PC-9 (cell line): Measurements from ENCODE around the gene SLC6A19. TPM values are rescaled to one million over a fixed set of nuclear protein-coding genes. Genes with fewer than 3 reads are reported as not detected.

Experiments
- BruUV-seq: library from RNA; stranded (reverse); fragments of 400-500 nt; replicated peaks from 2 replicates; lab custom pipeline; 2021; lab: Mats Ljungman, UMichigan
- CTCF ChIA-PET: fragments of 300-600 bp; sonication (Branson Sonifier 250); formaldehyde crosslinking; loops from one replicate; lab custom pipeline; 2022; ENCODE audit warnings: antibody characterized with exemption; lab: Charles Lee
- POLR2A ChIA-PET: fragments of 300-600 bp; sonication (Branson Sonifier 250); formaldehyde crosslinking; loops from one replicate; lab custom pipeline; 2022; ENCODE audit warnings: antibody characterized with exemption; ENCODE audit not compliant: unreplicated experiment; lab: Charles Lee
- DNase-seq, 2 experiments: peaks; one replicate each; pipeline versions ENCODE4 v3.0.0 to v3.0.0-alpha.2; 2015 to 2022; ENCODE audit warnings: mixed read lengths in 1 of 2
- H2AFZ ChIP-seq: fragments of 200-600 bp; sonication (generic); 2 replicates; pipeline ENCODE4 v1.8.1; 2017; ENCODE audit warnings: antibody characterized with exemption
- H3F3A ChIP-seq: fragments of 200-600 bp; sonication (generic); 2 replicates; pipeline ENCODE4 v1.8.1; 2017; ENCODE audit warnings: antibody characterized with exemption, mild to moderate bottlenecking, low read depth; ENCODE audit not compliant: insufficient read depth
- H3K27ac ChIP-seq: fragments of 200-600 bp; sonication (generic); 2 replicates; pipeline ENCODE4 v1.6.1; 2016; ENCODE audit warnings: mixed run types
- H3K27me3 ChIP-seq: fragments of 200-600 bp; sonication (generic); 2 replicates; pipeline ENCODE4 v1.6.1; 2016; ENCODE audit warnings: low read depth, mixed run types; ENCODE audit not compliant: insufficient read depth
- H3K36me3 ChIP-seq: fragments of 200-600 bp; sonication (generic); 2 replicates; pipeline ENCODE4 v1.6.1; 2016; ENCODE audit warnings: low read depth, mixed run types
- H3K4me1 ChIP-seq: fragments of 200-600 bp; sonication (generic); replicated peaks from 2 replicates; pipeline ENCODE4 v1.6.1; 2016; ENCODE audit warnings: mixed run types; ENCODE audit not compliant: insufficient read depth
- H3K4me2 ChIP-seq: fragments of 200-600 bp; sonication (generic); 2 replicates; pipeline ENCODE4 v1.6.1; 2017; ENCODE audit warnings: mixed run types
- H3K4me3 ChIP-seq: fragments of 200-600 bp; sonication (generic); 2 replicates; pipeline ENCODE4 v1.6.1; 2016; ENCODE audit warnings: mixed run types
- H3K79me2 ChIP-seq: fragments of 200-600 bp; sonication (generic); 2 replicates; pipeline ENCODE4 v1.6.1; 2017; ENCODE audit warnings: low read depth, mixed run types
- H3K9me2 ChIP-seq: fragments of 200-600 bp; sonication (generic); 2 replicates; pipeline ENCODE4 v1.8.1; 2017; ENCODE audit warnings: mild to moderate bottlenecking; ENCODE audit not compliant: insufficient read depth
- H3K9me3 ChIP-seq: fragments of 200-600 bp; sonication (generic); 2 replicates; pipeline ENCODE4 v1.8.1; 2016; ENCODE audit warnings: low read depth; ENCODE audit not compliant: insufficient read depth
- H4K20me1 ChIP-seq: fragments of 200-600 bp; sonication (generic); 2 replicates; pipeline ENCODE4 v1.8.1; 2017; ENCODE audit not compliant: insufficient read depth
- EZH2 ChIP-seq: fragments of 200-600 bp; sonication (generic); IDR thresholded peaks from 2 replicates; pipeline ENCODE4 v1.8.0; 2017; ENCODE audit warnings: antibody characterized with exemption, low read depth
- intact Hi-C: fragments of 100-400 bp; cut with micrococcal nuclease; formaldehyde crosslinking; loops from one replicate; pipeline ENCODE4 v1.10.0; 2022; ENCODE audit not compliant: unreplicated experiment
- total RNA-seq: library from RNA; stranded (reverse); gene quantifications from 2 replicates; pipeline ENCODE4 v1.2.3, GENCODE V29; 2021
- TF ChIP-seq, protein P1 (sequence below): fragments of 200-600 bp; sonication (generic); conservative IDR thresholded peaks from 2 replicates; pipeline ENCODE4 v1.6.1; 2017; ENCODE audit warnings: mixed run types, antibody characterized with exemption, mild to moderate bottlenecking, moderate library complexity

SLC6A19 gene
- total RNA-seq, 1 experiment from 2014 or later: not detected

DNA sequence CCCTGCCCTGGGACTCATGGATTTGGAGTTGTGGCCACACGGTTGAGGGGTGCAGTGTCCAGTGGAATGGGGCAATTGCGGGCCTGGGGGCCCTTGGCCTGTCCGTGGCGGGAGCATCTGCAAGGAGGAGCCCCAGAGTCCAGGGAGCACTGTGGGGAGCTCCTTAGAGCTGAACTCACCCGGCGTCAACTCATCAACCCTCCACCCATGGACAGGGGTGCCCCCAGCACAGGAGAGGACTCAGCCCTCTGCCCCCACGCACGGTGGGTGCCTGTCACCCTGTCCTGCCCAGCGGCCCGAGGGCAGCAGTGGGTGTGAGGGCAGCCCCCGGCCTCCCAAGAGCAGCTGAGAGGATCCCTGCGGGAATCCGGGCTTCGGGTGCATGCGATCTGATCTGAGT, 23.2 kb downstream of the SLC6A19 start:
- ChIA-PET CTCF (no interaction called here), POLR2A (no interaction called here)
- H4K20me1 ChIP-seq: peaks cover 11% of the 10 kb centered on the region
- H3K9me2 ChIP-seq: no peaks in the 10 kb centered on the region
- DNase-seq: no peak
- no peak overlapping the region for H2AFZ ChIP-seq
- H3K27ac ChIP-seq: no peak overlapping the region
- BruUV-seq: no TSS peak
- H3K27me3 ChIP-seq: peaks cover 96% of the 10 kb centered on the region
- H3K4me2 ChIP-seq: no peak overlapping the region
- H3F3A ChIP-seq: peaks cover 10% of the 10 kb centered on the region
- H3K36me3 ChIP-seq: no peaks in the 10 kb centered on the region
- intact Hi-C loops: no loop called here
- no peak for TF ChIP-seq EZH2
- TF ChIP-seq, protein P1, sequence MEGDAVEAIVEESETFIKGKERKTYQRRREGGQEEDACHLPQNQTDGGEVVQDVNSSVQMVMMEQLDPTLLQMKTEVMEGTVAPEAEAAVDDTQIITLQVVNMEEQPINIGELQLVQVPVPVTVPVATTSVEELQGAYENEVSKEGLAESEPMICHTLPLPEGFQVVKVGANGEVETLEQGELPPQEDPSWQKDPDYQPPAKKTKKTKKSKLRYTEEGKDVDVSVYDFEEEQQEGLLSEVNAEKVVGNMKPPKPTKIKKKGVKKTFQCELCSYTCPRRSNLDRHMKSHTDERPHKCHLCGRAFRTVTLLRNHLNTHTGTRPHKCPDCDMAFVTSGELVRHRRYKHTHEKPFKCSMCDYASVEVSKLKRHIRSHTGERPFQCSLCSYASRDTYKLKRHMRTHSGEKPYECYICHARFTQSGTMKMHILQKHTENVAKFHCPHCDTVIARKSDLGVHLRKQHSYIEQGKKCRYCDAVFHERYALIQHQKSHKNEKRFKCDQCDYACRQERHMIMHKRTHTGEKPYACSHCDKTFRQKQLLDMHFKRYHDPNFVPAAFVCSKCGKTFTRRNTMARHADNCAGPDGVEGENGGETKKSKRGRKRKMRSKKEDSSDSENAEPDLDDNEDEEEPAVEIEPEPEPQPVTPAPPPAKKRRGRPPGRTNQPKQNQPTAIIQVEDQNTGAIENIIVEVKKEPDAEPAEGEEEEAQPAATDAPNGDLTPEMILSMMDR: no peak
- H3K4me3 ChIP-seq: no peak overlapping the region
- H3K79me2 ChIP-seq: no peaks in the 10 kb centered on the region
- H3K4me1 ChIP-seq: no peaks in the 10 kb centered on the region; the same call in 1 of the 2 replicates
- peaks cover 5% of the 10 kb centered on the region; the same call in 1 of the 2 replicates for H3K9me3 ChIP-seq

DNA sequence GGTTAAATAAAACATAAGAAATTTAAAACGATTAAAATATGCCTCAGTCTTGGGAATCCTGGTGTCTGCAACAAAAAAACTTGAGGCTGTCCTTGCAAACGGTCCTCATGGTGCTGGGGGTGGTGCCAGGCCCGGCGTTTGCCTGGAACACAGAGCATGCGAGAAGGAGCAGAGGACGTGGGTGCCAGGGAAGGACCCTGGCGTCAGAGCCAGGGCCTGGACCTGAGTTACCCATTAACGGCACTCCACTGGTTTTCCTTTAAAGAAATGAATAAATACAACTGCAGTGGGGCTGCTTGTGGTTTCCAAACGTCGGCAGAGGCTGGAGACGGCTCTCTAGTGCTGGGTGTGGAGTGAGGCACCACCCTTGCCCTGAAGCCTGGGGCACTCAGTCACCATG, 23.7 kb downstream of the SLC6A19 start, which contains the start of gene SLC6A18:
Gene SLC6A18, plus strand, starts transcription at position 301 of the 400 bp plus-strand sequence. Its CDS starts 97 bp downstream, at position 398.
- POLR2A ChIA-PET: no interaction called here
- intact Hi-C loops: no loop called here
- Histone ChIP-seq H3K4me1 (no peaks in the 10 kb centered on the region; the same call in 1 of the 2 replicates), H3K27me3 (peaks cover 96% of the 10 kb centered on the region), H3K9me3 (peaks cover 5% of the 10 kb centered on the region; the same call in 1 of the 2 replicates), H3K27ac (no peak within 1 kb of the TSS), H3K36me3 (no peaks in the 10 kb centered on the region), H2AFZ (no peak within 1 kb of the TSS), H3K4me2 (no peak within 1 kb of the TSS), H3K4me3 (no peak within 1 kb of the TSS), H3K79me2 (no peaks in the 10 kb centered on the region), H4K20me1 (peaks cover 11% of the 10 kb centered on the region), H3F3A (peaks cover 10% of the 10 kb centered on the region), H3K9me2 (no peaks in the 10 kb centered on the region)
- no TSS peak for BruUV-seq
- TF ChIP-seq EZH2: no peak
- TF ChIP-seq, protein P1: no peak
- CTCF ChIA-PET: no interaction called here
- no peak for DNase-seq

DNA sequence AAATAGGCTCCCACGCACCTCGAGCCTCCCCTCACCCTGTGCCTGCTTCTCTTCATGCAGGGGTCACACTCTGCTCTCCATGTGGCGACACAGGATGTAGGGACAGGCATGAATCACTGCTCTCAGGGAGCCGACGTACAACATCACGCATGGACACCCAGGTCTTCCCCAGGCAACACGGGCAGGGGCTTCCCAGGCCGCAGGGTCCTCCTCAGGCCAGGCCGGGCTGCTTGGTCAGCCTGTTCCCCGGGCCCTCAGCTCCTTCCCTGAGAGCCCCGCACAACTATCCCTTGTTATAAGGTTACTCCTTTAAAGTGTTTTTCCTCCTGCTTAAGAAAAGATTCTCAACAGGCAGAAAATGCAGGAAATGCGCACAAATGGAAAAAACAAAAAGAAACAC, 24.8 kb downstream of the SLC6A19 start:
- BruUV-seq: no TSS peak
- Histone ChIP-seq H2AFZ (no peak overlapping the region), H3K4me3 (no peak overlapping the region), H3K36me3 (no peaks in the 10 kb centered on the region), H4K20me1 (peaks cover 13% of the 10 kb centered on the region), H3K27ac (no peak overlapping the region), H3K4me1 (no peaks in the 10 kb centered on the region; the same call in 1 of the 2 replicates), H3K9me2 (no peaks in the 10 kb centered on the region), H3F3A (peaks cover 10% of the 10 kb centered on the region), H3K9me3 (peaks cover 5% of the 10 kb centered on the region; the same call in 1 of the 2 replicates), H3K79me2 (no peaks in the 10 kb centered on the region), H3K4me2 (no peak overlapping the region), H3K27me3 (peaks cover 96% of the 10 kb centered on the region)
- ChIA-PET CTCF (no interaction called here), POLR2A (no interaction called here)
- TF ChIP-seq EZH2: peak; percentile 62; the same call in 1 of the 2 replicates
- TF ChIP-seq, protein P1: no peak
- intact Hi-C loops: no loop called here
- DNase-seq: no peak
